ENCODE data around the gene GGNBP2.
"Not testable (repeated sequence)": the region's sequence is repeated elsewhere in the genome, so short reads cannot be mapped to it uniquely, and the experiment has no call there.

The GGNBP2 gene, protein sequence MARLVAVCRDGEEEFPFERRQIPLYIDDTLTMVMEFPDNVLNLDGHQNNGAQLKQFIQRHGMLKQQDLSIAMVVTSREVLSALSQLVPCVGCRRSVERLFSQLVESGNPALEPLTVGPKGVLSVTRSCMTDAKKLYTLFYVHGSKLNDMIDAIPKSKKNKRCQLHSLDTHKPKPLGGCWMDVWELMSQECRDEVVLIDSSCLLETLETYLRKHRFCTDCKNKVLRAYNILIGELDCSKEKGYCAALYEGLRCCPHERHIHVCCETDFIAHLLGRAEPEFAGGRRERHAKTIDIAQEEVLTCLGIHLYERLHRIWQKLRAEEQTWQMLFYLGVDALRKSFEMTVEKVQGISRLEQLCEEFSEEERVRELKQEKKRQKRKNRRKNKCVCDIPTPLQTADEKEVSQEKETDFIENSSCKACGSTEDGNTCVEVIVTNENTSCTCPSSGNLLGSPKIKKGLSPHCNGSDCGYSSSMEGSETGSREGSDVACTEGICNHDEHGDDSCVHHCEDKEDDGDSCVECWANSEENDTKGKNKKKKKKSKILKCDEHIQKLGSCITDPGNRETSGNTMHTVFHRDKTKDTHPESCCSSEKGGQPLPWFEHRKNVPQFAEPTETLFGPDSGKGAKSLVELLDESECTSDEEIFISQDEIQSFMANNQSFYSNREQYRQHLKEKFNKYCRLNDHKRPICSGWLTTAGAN

GRCh38 chr17:36544307-36545076, at the start of gene GGNBP2:
Gene GGNBP2, plus strand, starts transcription at chr17:36544919. Its CDS starts 806 bp downstream, at chr17:36545725.
- peak; percentile 85 for DNase-seq (ENCODE audit: low read depth)

- DNase-seq (ENCODE audit: low read depth) = no peak
Observed at GRCh38 chr17:36495076-36495578, 49.6 kb upstream of the GGNBP2 start.

GRCh38 chr17:36496018-36496789, 48.5 kb upstream of the GGNBP2 start:
- DNase-seq (ENCODE audit: low read depth) = no peak

DNA sequence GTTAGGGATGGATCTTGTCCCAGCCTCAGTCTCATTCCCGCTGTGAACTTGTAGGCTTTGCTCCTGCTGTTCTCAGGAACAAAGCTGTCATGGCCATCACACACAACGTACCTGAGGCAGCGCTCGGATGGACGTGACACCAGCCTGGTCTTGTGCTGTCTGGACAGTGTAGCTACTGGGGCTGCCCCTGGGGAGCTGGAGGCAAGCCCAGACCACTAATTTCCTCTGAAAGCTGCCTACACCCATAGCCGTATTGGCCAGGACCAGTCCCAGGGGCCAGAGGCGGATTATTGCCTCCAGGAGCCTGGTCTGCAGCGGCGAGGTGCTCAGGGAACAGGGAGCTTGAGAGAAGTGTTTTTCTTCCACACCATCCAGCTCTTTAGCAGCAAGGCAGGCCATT, 46.6 kb upstream of the GGNBP2 start:
- DNase-seq (ENCODE audit: low read depth) = no peak

DNA sequence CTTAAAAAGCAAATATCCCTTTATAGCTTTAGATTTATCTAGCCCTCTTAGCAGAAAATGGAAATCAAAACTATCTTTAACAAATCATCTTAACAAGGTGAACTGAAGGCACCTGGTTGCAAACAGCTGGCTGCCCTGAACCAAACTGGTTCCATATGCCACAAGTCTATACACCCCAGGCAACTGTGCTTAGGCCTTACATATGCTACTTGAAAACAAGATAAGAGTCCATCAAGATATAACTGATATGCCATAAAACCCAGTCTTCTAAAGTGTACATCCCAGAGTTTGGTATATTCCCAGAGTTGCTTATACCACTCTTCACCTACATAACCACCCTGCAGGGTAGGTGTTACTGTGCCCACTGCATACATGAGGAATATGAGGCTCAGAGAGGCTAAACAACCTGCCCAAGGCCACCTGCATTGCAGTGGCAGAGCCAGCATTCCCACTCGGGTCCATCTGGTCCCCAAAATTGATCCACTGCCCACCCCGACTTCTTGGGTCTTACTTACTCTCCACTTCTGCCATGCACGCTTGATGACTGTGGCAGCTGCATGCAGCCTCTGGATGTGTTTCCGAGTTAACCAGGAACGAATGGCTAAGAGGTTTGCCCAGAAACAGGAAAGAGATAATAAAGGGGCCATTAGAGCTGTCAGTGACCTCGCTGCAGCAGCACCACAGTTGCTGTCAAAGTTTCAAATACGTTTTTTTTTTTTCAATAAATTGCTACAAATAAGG, 46.0 kb upstream of the GGNBP2 start:
- no peak for DNase-seq (ENCODE audit: low read depth)

GRCh38 chr17:36500745-36501225, 43.9 kb upstream of the GGNBP2 start:
- DNase-seq (ENCODE audit: low read depth) = no peak

GRCh38 chr17:36501351-36501750, 43.4 kb upstream of the GGNBP2 start:
- DNase-seq (ENCODE audit: low read depth) = no peak

- DNase-seq (ENCODE audit: low read depth) = no peak
Observed at GRCh38 chr17:36501963-36502362, 42.8 kb upstream of the GGNBP2 start.

DNA sequence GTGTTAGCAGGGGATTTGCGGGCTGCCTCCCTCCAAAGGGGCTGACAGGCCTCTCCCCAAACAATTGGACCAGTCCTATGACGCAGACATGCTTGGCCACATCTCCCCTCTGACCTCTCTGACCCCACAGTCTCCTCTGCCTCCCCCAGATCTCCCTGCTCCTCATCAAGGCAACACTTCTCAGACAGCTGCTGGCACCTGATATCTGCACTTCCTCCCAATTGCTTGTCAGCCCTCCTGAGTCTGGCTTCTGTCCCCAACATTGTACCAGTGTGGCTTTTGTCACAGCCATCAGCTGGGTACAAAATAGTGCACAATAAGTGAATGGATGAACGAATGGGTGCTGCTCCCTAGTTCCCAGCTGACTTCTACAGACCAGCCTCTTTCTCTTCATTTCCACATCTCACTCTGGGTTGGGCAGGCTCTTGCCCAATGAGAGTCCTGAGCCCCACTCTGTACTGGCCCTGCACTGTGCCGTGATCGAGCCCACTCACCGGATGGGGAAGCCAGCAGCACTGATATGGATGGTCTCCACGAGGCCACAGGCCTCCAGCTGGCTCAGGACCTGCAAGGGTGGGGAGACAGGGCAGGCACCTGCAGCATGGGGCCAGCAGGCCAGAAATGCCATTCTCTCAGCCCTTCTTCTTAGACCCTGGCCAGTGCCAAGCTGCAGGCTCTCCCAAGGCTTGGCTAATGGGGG, 41.1 kb upstream of the GGNBP2 start:
- no peak for DNase-seq (ENCODE audit: low read depth)

DNA sequence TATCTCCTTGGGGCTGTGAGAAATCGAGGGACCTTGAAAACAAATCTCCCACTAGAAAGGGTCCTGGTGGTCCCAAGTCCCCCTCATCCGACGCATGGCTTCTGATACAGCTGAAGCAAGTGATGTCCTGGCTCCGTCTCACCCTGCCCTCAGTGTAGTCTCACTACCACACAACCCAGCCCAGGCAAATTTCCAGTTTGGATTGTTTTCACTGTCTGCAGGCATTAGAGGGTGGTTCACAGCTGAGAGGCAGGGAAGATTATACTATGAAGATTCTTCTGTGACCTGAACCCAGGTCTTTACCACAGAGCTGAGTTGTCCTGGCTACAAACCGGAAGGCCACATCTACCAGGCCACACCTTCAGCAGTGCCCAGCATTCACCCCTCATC, 40.6 kb upstream of the GGNBP2 start:
- DNase-seq (ENCODE audit: low read depth) = no peak

DNA sequence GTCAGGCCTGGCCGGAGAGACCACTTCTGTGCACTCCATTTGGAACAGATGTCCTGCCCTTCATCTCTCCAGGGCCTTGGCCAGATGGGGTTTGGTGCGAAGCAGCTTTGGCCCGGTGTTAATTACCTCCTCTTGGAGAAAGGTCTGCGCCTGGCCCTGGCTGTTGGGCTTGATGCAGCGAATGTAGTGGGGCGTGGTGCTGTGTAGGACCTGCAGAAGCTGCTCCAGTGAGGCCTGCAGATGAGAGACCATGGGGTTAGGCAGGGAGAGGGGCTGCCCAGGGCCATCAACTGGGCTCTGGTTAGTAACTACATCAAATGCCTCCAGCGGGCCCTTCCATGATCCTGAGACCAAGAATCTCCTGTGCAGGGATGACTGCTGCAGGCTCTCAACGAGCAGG, 39.5 kb upstream of the GGNBP2 start:
- no peak for DNase-seq (ENCODE audit: low read depth)

GRCh38 chr17:36506249-36506826, 38.4 kb upstream of the GGNBP2 start:
- no peak for DNase-seq (ENCODE audit: low read depth)

GRCh38 chr17:36506831-36507230, 37.9 kb upstream of the GGNBP2 start:
- no peak for DNase-seq (ENCODE audit: low read depth)

- DNase-seq (ENCODE audit: low read depth) = no peak
Observed at GRCh38 chr17:36507266-36507665, 37.5 kb upstream of the GGNBP2 start.

- not testable (repeated sequence) for DNase-seq (ENCODE audit: low read depth)
Observed at GRCh38 chr17:36508439-36508838, 36.3 kb upstream of the GGNBP2 start.

- no peak for DNase-seq (ENCODE audit: low read depth)
Observed at GRCh38 chr17:36509272-36509985, 35.3 kb upstream of the GGNBP2 start.

DNA sequence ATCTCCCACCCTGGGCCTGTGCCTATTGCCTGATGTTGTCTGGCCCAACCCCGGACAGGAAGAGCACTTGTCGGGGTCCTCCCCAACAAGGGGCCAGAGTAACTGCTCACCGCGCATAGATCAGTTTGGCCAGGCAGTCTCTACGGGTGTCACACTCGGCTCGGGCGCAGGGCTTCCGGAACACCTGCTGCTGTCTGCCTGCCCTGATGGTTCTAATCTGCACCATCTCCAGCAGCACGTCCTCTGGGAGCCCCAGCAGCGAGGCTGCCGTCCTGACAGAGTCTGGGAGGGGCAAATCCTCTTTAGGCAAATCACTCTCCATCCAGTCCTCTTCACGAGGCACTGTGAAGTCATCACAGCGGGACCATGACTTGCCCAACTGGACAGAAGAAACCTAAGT, 34.1 kb upstream of the GGNBP2 start:
- DNase-seq (ENCODE audit: low read depth) = no peak

GRCh38 chr17:36511216-36511615, 33.5 kb upstream of the GGNBP2 start:
- no peak for DNase-seq (ENCODE audit: low read depth)

DNA sequence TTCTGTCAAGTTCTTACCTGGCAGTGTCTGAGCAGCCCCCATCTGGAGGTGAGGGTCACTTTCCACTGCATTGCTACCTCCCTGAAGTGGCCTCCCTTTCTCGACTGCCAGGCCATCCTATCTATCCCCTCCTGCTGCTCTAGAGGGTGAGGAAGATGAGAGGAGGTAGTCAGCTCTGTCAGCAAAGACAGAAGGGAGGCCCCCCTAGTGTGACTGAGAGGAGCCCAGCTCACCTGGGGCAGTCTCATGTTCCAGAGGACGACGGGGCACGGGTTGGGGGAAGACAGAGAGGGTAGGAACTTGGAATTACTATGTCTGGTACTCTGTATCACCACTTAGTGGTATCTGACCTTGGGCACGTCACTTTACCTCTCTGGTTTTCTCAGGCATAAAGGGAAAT, 32.1 kb upstream of the GGNBP2 start:
- DNase-seq (ENCODE audit: low read depth) = no peak

Data from activated T-cell treated with anti-CD3 and anti-CD28 coated beads for 24 hours (primary cell).